OCI-LY7 (cell line): ENCODE results near the gene AMY1A.
"Not testable (repeated sequence)": the region's sequence is repeated elsewhere in the genome, so short reads cannot be mapped to it uniquely, and the experiment has no call there.

Experiments used
- EZH2phosphoT487 ChIP-seq: fragments of 200-600 bp; sonication (generic); IDR thresholded peaks from 2 replicates; pipeline ENCODE4 v1.6.1; 2018; ENCODE audit warnings: low read depth, borderline replicate concordance, mild to moderate bottlenecking, mixed run types, antibody characterized with exemption, low read length, moderate library complexity, mixed read lengths
- TF ChIP-seq, protein P1 (sequence below): fragments of 200-600 bp; sonication (generic); conservative IDR thresholded peaks from 2 replicates; pipeline ENCODE4 v1.5.1; 2014; ENCODE audit warnings: mild to moderate bottlenecking, antibody characterized with exemption, low read length, moderate library complexity, mixed read lengths

DNA sequence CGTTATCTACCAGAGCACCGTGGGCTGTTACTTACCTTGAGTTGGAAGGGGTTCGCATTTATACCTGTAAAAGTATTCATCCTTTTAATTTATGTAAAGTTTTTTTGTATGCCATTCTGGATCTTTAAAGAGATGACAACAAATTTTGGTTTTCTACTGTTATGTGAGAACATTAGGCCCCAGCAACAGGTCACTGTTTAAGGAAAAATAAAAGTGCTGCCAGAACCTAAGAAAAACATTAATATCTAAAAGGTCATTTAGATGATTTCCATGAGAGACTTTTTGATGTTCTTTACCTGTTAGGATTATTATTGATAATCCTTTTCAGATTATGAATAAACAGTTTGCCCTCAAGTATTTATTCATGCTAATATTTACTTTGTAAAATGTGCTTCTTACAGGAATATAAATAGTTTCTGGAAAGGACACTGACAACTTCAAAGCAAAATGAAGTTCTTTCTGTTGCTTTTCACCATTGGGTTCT, 38.5 kb upstream of the AMY1A start, which contains the start of gene AMY2A:
- TF ChIP-seq, protein P1, sequence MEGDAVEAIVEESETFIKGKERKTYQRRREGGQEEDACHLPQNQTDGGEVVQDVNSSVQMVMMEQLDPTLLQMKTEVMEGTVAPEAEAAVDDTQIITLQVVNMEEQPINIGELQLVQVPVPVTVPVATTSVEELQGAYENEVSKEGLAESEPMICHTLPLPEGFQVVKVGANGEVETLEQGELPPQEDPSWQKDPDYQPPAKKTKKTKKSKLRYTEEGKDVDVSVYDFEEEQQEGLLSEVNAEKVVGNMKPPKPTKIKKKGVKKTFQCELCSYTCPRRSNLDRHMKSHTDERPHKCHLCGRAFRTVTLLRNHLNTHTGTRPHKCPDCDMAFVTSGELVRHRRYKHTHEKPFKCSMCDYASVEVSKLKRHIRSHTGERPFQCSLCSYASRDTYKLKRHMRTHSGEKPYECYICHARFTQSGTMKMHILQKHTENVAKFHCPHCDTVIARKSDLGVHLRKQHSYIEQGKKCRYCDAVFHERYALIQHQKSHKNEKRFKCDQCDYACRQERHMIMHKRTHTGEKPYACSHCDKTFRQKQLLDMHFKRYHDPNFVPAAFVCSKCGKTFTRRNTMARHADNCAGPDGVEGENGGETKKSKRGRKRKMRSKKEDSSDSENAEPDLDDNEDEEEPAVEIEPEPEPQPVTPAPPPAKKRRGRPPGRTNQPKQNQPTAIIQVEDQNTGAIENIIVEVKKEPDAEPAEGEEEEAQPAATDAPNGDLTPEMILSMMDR, result not testable (repeated sequence)
- TF ChIP-seq EZH2phosphoT487, result not testable (repeated sequence)
